Prostate gland (tissue), 2 donors: ENCODE measurements around the gene CTIF.

Experiments used
- CTCF ChIP-seq, 4 experiments: fragments of 200-600 bp in 2 of 4; fragments of 450-650 bp in 2 of 4; sonication (generic) in 2 of 4; IDR thresholded peaks; 1 replicate in 3 of 4; 2 replicates in 1 of 4; pipeline ENCODE4 v1.5.1; 2016 to 2019; ENCODE audit warnings: antibody characterized with exemption in 4 of 4, mild to moderate bottlenecking in 2 of 4, moderate library complexity in 2 of 4
- POLR2A ChIP-seq: fragments of 450-650 bp; IDR thresholded peaks from one replicate; pipeline ENCODE4 v1.6.1; 2016; ENCODE audit warnings: antibody characterized with exemption, mild to moderate bottlenecking

GRCh38 chr18:48570313-48570712 is 31.5 kb downstream of the CTIF start:
- no peak for TF ChIP-seq CTCF (IDR thresholded peaks at IDR 0.05)
- no peak for TF ChIP-seq POLR2A
